GM13976 (cell line): ENCODE results near the gene DTX4.

ENCODE experiments used
- DNase-seq: peaks from one replicate; pipeline ENCODE4 v3.0.0; 2012; ENCODE audit warnings: low spot score
- in situ Hi-C: fragments of 300-500 bp; cut with MboI; formaldehyde crosslinking; loops from one replicate; pipeline ENCODE4 v1.12.0; 2022; ENCODE audit warnings: low sequenced_read_pairs, mixed read lengths, inconsistent platforms; ENCODE audit not compliant: unreplicated experiment
- TF ChIP-seq, protein P1 (sequence below): IDR thresholded peaks from 2 replicates; pipeline ENCODE4 v1.5.1; 2012; ENCODE audit warnings: borderline replicate concordance, mild to moderate bottlenecking; ENCODE audit not compliant: insufficient read depth; ENCODE audit errors: extremely low read depth, missing control alignments, control extremely low read depth

DTX4 gene

DNA sequence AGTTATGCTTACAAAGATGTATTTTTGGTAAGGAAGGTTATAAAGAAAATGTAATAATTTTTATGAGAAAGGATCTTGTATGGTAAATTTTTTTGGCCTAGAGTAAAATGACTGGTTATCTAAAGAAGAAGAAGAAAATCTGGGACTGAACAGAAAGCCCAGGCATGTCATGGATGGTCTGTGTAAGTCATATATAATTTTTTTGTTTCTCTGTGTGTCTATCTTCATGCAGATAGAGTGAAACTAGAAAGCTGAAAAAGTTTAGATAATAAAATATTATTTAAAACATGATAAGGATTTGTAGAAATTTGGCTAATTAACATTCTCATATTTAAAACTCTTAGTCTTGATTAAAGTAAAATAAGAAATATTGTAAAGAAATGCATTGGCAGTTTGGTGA is 68.4 kb downstream of the DTX4 start:
- in situ Hi-C loops = no loop called here
- DNase-seq = no peak
- TF ChIP-seq, protein P1, sequence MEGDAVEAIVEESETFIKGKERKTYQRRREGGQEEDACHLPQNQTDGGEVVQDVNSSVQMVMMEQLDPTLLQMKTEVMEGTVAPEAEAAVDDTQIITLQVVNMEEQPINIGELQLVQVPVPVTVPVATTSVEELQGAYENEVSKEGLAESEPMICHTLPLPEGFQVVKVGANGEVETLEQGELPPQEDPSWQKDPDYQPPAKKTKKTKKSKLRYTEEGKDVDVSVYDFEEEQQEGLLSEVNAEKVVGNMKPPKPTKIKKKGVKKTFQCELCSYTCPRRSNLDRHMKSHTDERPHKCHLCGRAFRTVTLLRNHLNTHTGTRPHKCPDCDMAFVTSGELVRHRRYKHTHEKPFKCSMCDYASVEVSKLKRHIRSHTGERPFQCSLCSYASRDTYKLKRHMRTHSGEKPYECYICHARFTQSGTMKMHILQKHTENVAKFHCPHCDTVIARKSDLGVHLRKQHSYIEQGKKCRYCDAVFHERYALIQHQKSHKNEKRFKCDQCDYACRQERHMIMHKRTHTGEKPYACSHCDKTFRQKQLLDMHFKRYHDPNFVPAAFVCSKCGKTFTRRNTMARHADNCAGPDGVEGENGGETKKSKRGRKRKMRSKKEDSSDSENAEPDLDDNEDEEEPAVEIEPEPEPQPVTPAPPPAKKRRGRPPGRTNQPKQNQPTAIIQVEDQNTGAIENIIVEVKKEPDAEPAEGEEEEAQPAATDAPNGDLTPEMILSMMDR = no peak

DNA sequence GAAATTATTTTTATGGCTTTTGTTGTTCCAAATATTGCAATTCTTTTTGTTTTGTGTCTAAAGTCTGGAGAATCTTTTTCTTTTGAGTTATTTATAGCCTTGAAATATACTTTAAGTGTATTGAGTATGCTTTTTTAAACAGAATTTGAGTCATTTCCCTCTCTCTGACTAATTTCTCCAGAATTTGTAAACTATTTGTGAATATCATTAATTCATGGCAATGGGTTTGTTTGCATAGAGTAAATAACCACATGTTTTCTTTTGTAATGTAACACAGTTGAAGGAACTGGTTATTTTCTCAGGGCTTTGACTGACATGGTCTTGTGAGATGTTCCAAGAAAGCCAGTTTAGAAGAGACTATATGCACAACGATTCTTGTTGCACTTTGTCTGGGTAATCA is 71.7 kb downstream of the DTX4 start:
- TF ChIP-seq, protein P1 = no peak
- no peak for DNase-seq
- in situ Hi-C loops = no loop called here

DNA sequence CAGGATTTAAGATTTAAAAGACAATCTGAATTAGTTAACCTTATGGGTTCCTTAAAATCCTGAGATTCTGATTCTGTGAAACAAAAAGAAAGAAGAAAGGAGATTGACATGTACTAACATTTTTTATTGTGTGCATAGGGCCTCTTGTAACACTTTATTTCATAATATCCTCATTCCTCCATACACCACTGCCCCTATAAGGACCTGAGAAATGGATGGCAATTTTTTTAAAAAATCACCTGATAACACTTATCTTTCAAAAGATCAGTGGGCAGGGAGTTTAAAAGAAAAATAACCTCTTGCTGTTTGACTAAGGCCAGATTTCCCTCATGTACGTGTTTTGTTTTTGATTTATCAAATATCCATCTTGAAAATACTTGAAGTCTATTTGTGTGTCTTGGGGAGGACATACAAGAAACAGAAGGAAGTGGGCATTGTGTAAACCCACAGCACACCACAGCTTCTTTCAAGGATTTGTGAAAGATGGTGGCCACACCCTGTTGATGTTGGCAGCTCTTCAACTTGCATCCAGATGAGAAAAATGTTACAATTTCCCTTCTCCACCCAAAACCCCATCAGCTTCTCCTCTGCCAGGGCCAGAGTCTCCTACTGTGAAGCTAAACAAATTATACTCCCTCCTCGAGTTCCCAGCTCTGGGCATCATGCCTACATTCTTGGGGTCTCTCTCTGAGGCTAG is 75.7 kb downstream of the DTX4 start:
- DNase-seq = no peak
- TF ChIP-seq, protein P1 = no peak
- in situ Hi-C loops = no loop called here

DNA sequence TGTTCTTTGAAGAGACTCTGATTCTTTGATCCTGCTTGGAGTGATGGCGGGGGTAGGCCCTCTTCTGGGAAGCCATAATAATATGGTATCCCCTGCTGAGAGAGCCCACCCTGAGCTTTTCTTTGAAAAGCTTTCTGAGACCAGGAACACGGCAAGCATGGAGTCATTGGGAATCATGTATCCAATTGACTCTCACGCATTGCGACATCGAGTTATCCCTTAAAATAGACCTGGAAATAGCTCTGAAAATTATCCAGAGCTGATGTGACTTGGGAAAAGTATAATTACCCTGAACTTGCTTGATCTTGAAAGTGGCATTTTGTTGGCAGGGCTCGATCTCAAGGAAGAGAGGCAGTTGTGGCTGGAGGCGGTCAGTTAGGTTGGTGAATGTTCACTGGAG is 77.6 kb downstream of the DTX4 start:
- in situ Hi-C loops = no loop called here
- DNase-seq = no peak
- TF ChIP-seq, protein P1 = no peak

GRCh38 chr11:59253001-59253400 is 81.1 kb downstream of the DTX4 start:
- no peak for DNase-seq
- in situ Hi-C loops = no loop called here
- TF ChIP-seq, protein P1 = no peak

DNA sequence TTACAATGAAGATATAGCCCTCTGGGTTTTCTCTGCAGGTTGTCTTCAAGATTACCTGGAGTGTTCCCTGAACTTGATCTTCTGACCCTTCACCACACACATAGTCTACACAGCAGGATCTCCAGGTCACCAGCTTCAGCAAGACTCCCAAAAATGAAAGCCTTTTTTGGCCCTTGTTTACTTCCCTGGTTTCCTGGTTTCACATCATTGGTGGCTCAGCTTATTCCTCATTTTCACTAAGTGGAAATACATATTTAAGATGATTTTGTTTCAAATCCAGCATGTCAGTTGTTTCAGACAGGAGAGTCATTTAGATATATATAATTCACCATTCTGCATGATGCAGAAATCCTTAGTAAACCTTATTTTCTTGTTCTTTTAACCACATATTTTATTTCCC is 82.4 kb downstream of the DTX4 start:
- TF ChIP-seq, protein P1 = no peak
- no peak for DNase-seq
- in situ Hi-C loops = no loop called here
